Cardiac fibroblast (primary cell): ENCODE results near the gene FANCD2.
A peak's percentile ranks its signal among the peaks of the same experiment; 100 is the strongest.

Experiments
- DNase-seq, 2 donors: peaks; one replicate each; pipeline versions ENCODE4 v3.0.0 to v3.0.0-alpha.2; 2010; ENCODE audit warnings: low read depth in 2 of 2
- H3K4me3 ChIP-seq, 2 donors: replicated peaks in 1 of 2; 1 replicate in 1 of 2; 2 replicates in 1 of 2; pipeline ENCODE4 v1.5.1; 2011; ENCODE audit warnings: low read depth in 2 of 2, low read length in 2 of 2, mild to moderate bottlenecking in 2 of 2, moderate library complexity in 1 of 2
- CTCF ChIP-seq: IDR thresholded peaks from one replicate; pipeline ENCODE4 v1.5.1; 2011; ENCODE audit warnings: low read depth, mild to moderate bottlenecking, low read length, inconsistent platforms

Gene FANCD2

GRCh38 chr3:10000686-10001085, 25.6 kb upstream of the FANCD2 start:
- DNase-seq, result no peak
- TF ChIP-seq CTCF, result no peak
- H3K4me3 ChIP-seq, result no peak overlapping the region

- DNase-seq, result no peak
- no peak overlapping the region for H3K4me3 ChIP-seq
- TF ChIP-seq CTCF, result no peak
Observed at GRCh38 chr3:10002951-10003350, 23.3 kb upstream of the FANCD2 start.

GRCh38 chr3:10004506-10004905, 21.7 kb upstream of the FANCD2 start:
- no peak overlapping the region for H3K4me3 ChIP-seq
- no peak for DNase-seq
- no peak for TF ChIP-seq CTCF

- H3K4me3 ChIP-seq, result no peak overlapping the region
- no peak for TF ChIP-seq CTCF
- DNase-seq, result peak; percentile 29 to 63
Observed at GRCh38 chr3:10004960-10005564, 21.2 kb upstream of the FANCD2 start.

GRCh38 chr3:10006048-10006761, 20.0 kb upstream of the FANCD2 start:
- no peak for DNase-seq
- no peak overlapping the region for H3K4me3 ChIP-seq
- TF ChIP-seq CTCF, result no peak

GRCh38 chr3:10006762-10007090, 19.5 kb upstream of the FANCD2 start:
- no peak overlapping the region for H3K4me3 ChIP-seq
- no peak for TF ChIP-seq CTCF
- no peak for DNase-seq
